ENCODE data around the gene IRF1.

DNA sequence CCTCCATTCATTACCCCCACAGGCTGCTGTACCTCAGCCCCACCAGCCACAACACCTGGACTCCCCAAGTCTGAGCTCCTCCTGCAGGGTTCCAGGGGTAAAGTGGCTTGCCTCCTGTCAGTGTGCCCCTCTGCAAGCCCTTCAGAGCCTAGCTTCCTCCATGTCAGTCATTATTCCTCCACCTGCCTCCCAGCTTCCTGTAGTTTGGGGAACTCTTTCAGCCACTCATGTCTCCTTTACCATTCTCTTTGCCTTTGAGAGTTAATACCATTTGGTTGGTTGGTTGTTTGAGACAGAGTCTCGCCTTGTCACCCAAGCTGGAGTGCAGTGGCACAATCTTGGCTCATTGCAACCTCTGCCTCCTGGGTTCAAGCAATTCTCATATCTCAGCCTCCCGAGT lies 36.2 kb downstream of the IRF1 start:
- TF ChIP-seq RAD21 (IDR thresholded peaks at IDR 0.05; ENCODE audit: low read length) (no peak), SMC3 (IDR thresholded peaks at IDR 0.05; ENCODE audit: low read depth, low read length) (no peak), FOS (IDR thresholded peaks at IDR 0.05; ENCODE audit: low read depth, low read length) (no peak), RFX5 (IDR thresholded peaks at IDR 0.05; ENCODE audit: low read depth, low read length) (no peak), BHLHE40 (IDR thresholded peaks at IDR 0.05; ENCODE audit: low read depth, low read length) (no peak), POLR2A (IDR thresholded peaks at IDR 0.05; ENCODE audit: low read depth, low read length) (no peak), MXI1 (IDR thresholded peaks at IDR 0.05; ENCODE audit: borderline replicate concordance, low read depth, low read length) (no peak), CHD1 (IDR thresholded peaks at IDR 0.05; ENCODE audit: low read depth, low read length) (no peak), MAFK (IDR thresholded peaks at IDR 0.05; ENCODE audit: low read depth, low read length) (no peak), MAZ (IDR thresholded peaks at IDR 0.05; ENCODE audit: borderline replicate concordance, low read depth, low read length) (no peak)
- TF ChIP-seq, protein P1, sequence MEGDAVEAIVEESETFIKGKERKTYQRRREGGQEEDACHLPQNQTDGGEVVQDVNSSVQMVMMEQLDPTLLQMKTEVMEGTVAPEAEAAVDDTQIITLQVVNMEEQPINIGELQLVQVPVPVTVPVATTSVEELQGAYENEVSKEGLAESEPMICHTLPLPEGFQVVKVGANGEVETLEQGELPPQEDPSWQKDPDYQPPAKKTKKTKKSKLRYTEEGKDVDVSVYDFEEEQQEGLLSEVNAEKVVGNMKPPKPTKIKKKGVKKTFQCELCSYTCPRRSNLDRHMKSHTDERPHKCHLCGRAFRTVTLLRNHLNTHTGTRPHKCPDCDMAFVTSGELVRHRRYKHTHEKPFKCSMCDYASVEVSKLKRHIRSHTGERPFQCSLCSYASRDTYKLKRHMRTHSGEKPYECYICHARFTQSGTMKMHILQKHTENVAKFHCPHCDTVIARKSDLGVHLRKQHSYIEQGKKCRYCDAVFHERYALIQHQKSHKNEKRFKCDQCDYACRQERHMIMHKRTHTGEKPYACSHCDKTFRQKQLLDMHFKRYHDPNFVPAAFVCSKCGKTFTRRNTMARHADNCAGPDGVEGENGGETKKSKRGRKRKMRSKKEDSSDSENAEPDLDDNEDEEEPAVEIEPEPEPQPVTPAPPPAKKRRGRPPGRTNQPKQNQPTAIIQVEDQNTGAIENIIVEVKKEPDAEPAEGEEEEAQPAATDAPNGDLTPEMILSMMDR (conservative IDR thresholded peaks at IDR 0.05; ENCODE audit: low read depth, low read length): no peak
